Activated T-cell treated with anti-CD3 and anti-CD28 coated beads, Interleukin-2, amount 50 U/mL, for 72 hours (primary cell): ENCODE measurements around the gene DNM3. TPM values are rescaled to one million over a fixed set of nuclear protein-coding genes. Genes with fewer than 3 reads are reported as not detected.
A peak's percentile ranks its signal among the peaks of the same experiment; 100 is the strongest.

Experiments
- ATAC-seq, 2 donors: fragments of 150-1000 bp; cut with Tn5 transposase; replicated peaks in 1 of 2; 2 replicates each; pipeline ENCODE4 v1.10.0; 2021; ENCODE audit warnings: moderate library complexity in 2 of 2, mild to moderate bottlenecking in 1 of 2
- DNase-seq, 2 donors: peaks; one replicate each; pipeline ENCODE4 v3.0.0; 2021 to 2022; ENCODE audit warnings: mixed read lengths in 1 of 2
- H3K27ac Mint-ChIP-seq: one replicate; pipeline ENCODE4 v1.8.0; 2022; ENCODE audit warnings: mild to moderate bottlenecking, moderate library complexity, mixed read lengths
- H3K27me3 Mint-ChIP-seq: one replicate; pipeline ENCODE4 v1.8.0; 2022; ENCODE audit warnings: low read depth, mixed read lengths
- H3K36me3 Mint-ChIP-seq, 2 donors: one replicate each; pipeline ENCODE4 v1.8.0; 2022; ENCODE audit warnings: mixed read lengths in 2 of 2, mild to moderate bottlenecking in 1 of 2; ENCODE audit not compliant: insufficient read depth in 2 of 2
- H3K4me1 Mint-ChIP-seq: one replicate; pipeline ENCODE4 v1.8.0; 2022; ENCODE audit warnings: low read depth, mixed read lengths
- H3K4me3 Mint-ChIP-seq, 2 donors: one replicate each; pipeline ENCODE4 v1.8.0; 2022; ENCODE audit warnings: mild to moderate bottlenecking in 2 of 2, mixed read lengths in 2 of 2, moderate library complexity in 2 of 2
- H3K9me3 Mint-ChIP-seq, 2 donors: one replicate each; pipeline ENCODE4 v1.8.0; 2022; ENCODE audit warnings: mixed read lengths in 2 of 2
- total RNA-seq, 2 donors: library from RNA; stranded (reverse); gene quantifications; one replicate each; pipeline ENCODE4 v1.2.3, GENCODE V29; 2022

The DNM3 gene
- total RNA-seq, 2 donors from 2014 or later = 1.5 to 3.4 TPM

- Mint-ChIP-seq H3K36me3 (peaks cover 8 to 9% of the 10 kb centered on the region in 2 donors), H3K27ac (peak overlapping the region; percentile 48), H3K27me3 (no peaks in the 10 kb centered on the region), H3K9me3 (peaks cover 8 to 12% of the 10 kb centered on the region in 2 donors), H3K4me1 (peaks cover 46% of the 10 kb centered on the region), H3K4me3 (no peak overlapping the region)
- no peak for DNase-seq
- ATAC-seq = no peak
Observed at GRCh38 chr1:172265905-172266304, 424.6 kb downstream of the DNM3 start.

- no peaks in the 10 kb centered on the region for H3K27me3 Mint-ChIP-seq
- H3K9me3 Mint-ChIP-seq = peaks cover 1 to 7% of the 10 kb centered on the region in 2 donors
- H3K4me3 Mint-ChIP-seq = peak overlapping the region in 1 of 2 donors; percentile 36
- peaks cover 2 to 3% of the 10 kb centered on the region in 2 donors for H3K36me3 Mint-ChIP-seq
- peak overlapping the region; percentile 27 for H3K27ac Mint-ChIP-seq
- DNase-seq = peak; percentile 37 to 44
- peak; percentile 74 to 78 for ATAC-seq
- peaks cover 49% of the 10 kb centered on the region for H3K4me1 Mint-ChIP-seq
Observed at GRCh38 chr1:172266528-172267174, 425.4 kb downstream of the DNM3 start.

- Mint-ChIP-seq H3K4me3 (no peak overlapping the region), H3K27me3 (no peaks in the 10 kb centered on the region), H3K4me1 (peaks cover 49% of the 10 kb centered on the region), H3K36me3 (peaks cover 0 to 3% of the 10 kb centered on the region in 2 donors), H3K9me3 (peaks cover 0 to 2% of the 10 kb centered on the region in 2 donors), H3K27ac (no peak overlapping the region)
- no peak for ATAC-seq
- DNase-seq = no peak
Observed at GRCh38 chr1:172268237-172268636, 426.9 kb downstream of the DNM3 start.

DNA sequence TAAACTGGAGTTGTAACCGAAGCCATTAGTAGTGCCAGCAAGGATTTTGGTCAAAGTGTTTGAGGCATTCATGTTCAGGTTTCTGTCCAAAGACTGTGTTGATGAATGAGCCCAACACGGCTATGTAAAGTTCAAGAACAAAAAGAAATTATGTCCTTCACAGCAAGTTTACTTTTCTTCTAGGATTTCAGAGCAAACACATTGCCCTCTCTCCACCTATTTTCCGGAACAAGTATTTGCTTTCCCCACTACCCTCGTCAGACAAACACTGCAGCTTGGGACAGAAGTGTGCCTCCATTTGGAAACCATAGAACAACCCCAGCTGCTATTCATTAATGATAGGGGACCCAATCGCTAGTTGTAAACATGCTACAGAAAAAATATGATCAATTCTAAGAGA lies 427.8 kb downstream of the DNM3 start:
- ATAC-seq (no peak), DNase-seq (no peak)
- Mint-ChIP-seq H3K9me3 (no peaks in the 10 kb centered on the region), H3K4me1 (peaks cover 58% of the 10 kb centered on the region), H3K27me3 (no peaks in the 10 kb centered on the region), H3K27ac (peak overlapping the region; percentile 86), H3K36me3 (no peaks in the 10 kb centered on the region), H3K4me3 (peak overlapping the region in 1 of 2 donors; percentile 82)

DNA sequence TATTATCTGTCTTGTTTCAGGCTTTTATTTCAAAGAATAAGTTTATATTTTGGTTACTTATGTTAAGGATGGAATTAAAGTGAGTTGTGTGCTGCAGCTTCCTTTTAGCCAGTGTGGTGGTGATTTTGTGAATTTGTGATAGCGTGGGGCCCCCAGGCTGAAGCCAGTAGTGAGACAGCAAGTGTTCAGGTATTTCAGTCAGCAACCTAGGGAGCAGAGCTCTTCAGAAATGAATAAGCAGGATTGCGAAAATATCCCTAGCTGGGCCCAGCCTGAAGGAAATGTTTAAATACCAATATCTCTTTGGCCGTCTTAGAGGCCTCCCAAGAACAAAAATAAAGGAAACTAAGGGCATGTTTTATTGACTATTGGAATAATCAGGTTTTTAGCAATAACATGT lies 428.3 kb downstream of the DNM3 start:
- Mint-ChIP-seq H3K27ac (peak overlapping the region; percentile 86), H3K4me1 (peaks cover 61% of the 10 kb centered on the region), H3K27me3 (no peaks in the 10 kb centered on the region)

GRCh38 chr1:172270605-172271004 lies 429.3 kb downstream of the DNM3 start:
- ATAC-seq = peak; percentile 63 to 71
- peak overlapping the region; percentile 82 for H3K27ac Mint-ChIP-seq
- H3K9me3 Mint-ChIP-seq = no peaks in the 10 kb centered on the region
- H3K4me1 Mint-ChIP-seq = peaks cover 59% of the 10 kb centered on the region
- H3K27me3 Mint-ChIP-seq = no peaks in the 10 kb centered on the region
- DNase-seq = no peak
- H3K4me3 Mint-ChIP-seq = peak overlapping the region in 1 of 2 donors; percentile 58
- H3K36me3 Mint-ChIP-seq = no peaks in the 10 kb centered on the region

More for the DNA sequence above, 428.3 kb downstream of the DNM3 start:
- ATAC-seq = peak in 1 of 2 donors; percentile 13
- no peaks in the 10 kb centered on the region for H3K9me3 Mint-ChIP-seq
- H3K36me3 Mint-ChIP-seq = no peaks in the 10 kb centered on the region
- DNase-seq = peak; percentile 4 to 18
- H3K4me3 Mint-ChIP-seq = peak overlapping the region; percentile 10 to 82

- peaks cover 44% of the 10 kb centered on the region for H3K4me1 Mint-ChIP-seq
- DNase-seq = no peak
- ATAC-seq = no peak
- H3K27ac Mint-ChIP-seq = no peak overlapping the region
- H3K27me3 Mint-ChIP-seq = no peaks in the 10 kb centered on the region
- no peak overlapping the region for H3K4me3 Mint-ChIP-seq
- H3K9me3 Mint-ChIP-seq = no peaks in the 10 kb centered on the region
- no peaks in the 10 kb centered on the region for H3K36me3 Mint-ChIP-seq
Observed at GRCh38 chr1:172272087-172272486, 430.8 kb downstream of the DNM3 start.

DNA sequence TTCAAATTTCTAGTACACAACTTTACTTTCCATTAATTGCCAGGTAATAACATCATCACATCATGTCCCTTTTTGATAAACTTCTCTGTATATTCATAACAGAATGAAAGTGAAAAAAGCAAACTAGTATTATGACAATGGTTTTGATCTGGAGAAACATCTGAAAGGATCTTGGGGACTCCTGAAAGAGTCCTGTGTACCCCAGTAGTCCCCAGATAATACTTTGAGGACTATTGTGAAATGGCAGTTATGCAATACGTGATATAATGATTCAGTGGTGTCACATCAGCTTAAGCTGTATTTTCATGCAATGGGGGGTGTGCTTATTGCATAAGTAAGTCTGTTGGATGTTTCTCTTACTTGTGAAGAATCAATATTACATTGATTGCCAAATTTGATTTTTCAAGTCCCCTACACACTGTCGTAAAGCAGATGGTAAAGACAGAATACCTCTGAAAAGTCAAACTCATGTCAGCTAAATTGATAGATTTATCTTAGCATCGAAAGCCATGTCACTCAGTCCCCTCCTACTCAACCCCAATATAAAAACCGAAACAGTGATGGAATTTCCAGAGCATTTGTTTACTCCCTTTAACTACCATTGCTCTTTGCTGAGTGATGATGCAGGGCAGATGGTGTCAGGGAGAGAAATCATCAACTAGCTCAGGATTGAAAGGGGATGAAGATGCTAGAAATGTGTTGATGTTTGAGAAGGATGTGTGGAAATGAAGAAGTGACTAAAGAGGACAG lies 432.5 kb downstream of the DNM3 start:
- no peaks in the 10 kb centered on the region for H3K9me3 Mint-ChIP-seq
- DNase-seq (peak; percentile 3 to 25), ATAC-seq (peak; percentile 56 to 77)
- peak overlapping the region; percentile 71 for H3K27ac Mint-ChIP-seq
- peak overlapping the region; percentile 4 to 56 for H3K4me3 Mint-ChIP-seq
- H3K4me1 Mint-ChIP-seq = peaks cover 36% of the 10 kb centered on the region
- H3K27me3 Mint-ChIP-seq = no peaks in the 10 kb centered on the region
- no peaks in the 10 kb centered on the region for H3K36me3 Mint-ChIP-seq

- Mint-ChIP-seq H3K36me3 (no peaks in the 10 kb centered on the region), H3K27ac (no peak overlapping the region), H3K27me3 (no peaks in the 10 kb centered on the region), H3K4me1 (peaks cover 19% of the 10 kb centered on the region), H3K4me3 (no peak overlapping the region), H3K9me3 (no peaks in the 10 kb centered on the region)
- DNase-seq (no peak), ATAC-seq (no peak)
Observed at GRCh38 chr1:172275478-172275877, 434.2 kb downstream of the DNM3 start.

- Mint-ChIP-seq H3K4me3 (no peak overlapping the region), H3K27me3 (no peaks in the 10 kb centered on the region), H3K9me3 (no peaks in the 10 kb centered on the region), H3K27ac (no peak overlapping the region), H3K4me1 (peaks cover 12% of the 10 kb centered on the region), H3K36me3 (no peaks in the 10 kb centered on the region)
- no peak for ATAC-seq
- no peak for DNase-seq
Observed at GRCh38 chr1:172276120-172276818, 435.0 kb downstream of the DNM3 start.

DNA sequence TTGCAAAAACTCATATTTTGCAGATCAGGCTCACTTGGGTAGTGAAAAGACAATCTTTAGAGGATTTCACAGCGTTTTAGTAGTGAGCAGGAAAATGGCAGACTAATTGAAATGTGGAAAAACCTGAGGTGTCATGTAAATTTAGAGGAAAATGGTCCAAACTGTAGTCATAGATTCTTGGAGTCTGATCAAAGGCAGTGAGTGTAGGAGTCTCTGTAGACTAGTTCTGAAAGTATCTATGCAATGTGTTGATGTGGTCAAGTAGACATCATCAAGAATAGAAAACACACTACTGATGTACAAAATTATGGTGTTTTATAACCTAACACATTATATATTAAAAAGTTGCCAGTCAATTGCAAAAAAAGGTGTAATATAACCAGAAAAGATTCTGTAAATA lies 436.0 kb downstream of the DNM3 start:
- ATAC-seq = no peak
- Mint-ChIP-seq H3K27ac (no peak overlapping the region), H3K9me3 (no peaks in the 10 kb centered on the region), H3K36me3 (no peaks in the 10 kb centered on the region), H3K4me1 (peaks cover 12% of the 10 kb centered on the region), H3K4me3 (no peak overlapping the region), H3K27me3 (no peaks in the 10 kb centered on the region)
- DNase-seq = no peak

DNA sequence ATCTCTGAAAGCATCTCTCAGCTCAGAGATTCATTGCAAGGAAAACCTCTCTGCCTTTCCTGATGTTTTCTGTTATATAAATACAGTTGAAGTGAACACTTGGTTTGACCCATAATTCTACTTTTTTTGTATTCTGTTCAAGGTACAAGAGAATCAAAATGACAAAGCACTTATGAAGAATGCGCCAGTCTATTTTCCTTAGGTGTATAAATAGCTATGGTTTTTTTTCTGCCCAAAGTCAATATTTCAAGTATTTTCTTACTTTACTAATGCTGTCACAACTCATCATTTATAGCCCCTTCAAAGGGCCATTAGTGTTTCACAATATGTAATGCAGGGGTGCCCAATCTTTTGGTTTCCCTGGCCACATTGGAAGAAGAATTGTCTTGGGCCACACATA lies 436.7 kb downstream of the DNM3 start:
- ATAC-seq (no peak), DNase-seq (no peak)
- H3K4me1 Mint-ChIP-seq = peaks cover 12% of the 10 kb centered on the region
- no peak overlapping the region for H3K4me3 Mint-ChIP-seq
- H3K27me3 Mint-ChIP-seq = no peaks in the 10 kb centered on the region
- no peak overlapping the region for H3K27ac Mint-ChIP-seq
- H3K9me3 Mint-ChIP-seq = no peaks in the 10 kb centered on the region
- no peaks in the 10 kb centered on the region for H3K36me3 Mint-ChIP-seq

GRCh38 chr1:172278478-172278877 lies 437.2 kb downstream of the DNM3 start:
- Mint-ChIP-seq H3K4me3 (no peak overlapping the region), H3K27ac (no peak overlapping the region), H3K27me3 (no peaks in the 10 kb centered on the region), H3K4me1 (peaks cover 9% of the 10 kb centered on the region), H3K36me3 (no peaks in the 10 kb centered on the region), H3K9me3 (no peaks in the 10 kb centered on the region)
- DNase-seq (no peak), ATAC-seq (no peak)
